WTC11 (cell line): ENCODE results near the gene FSTL4.

Experiments used
- CREB1 ChIP-seq: sonication (generic); formaldehyde crosslinking; IDR thresholded peaks from 2 replicates; pipeline ENCODE4 v1.8.0; 2023; ENCODE audit warnings: mild to moderate bottlenecking, missing genetic modification reagents
- ELF4 ChIP-seq: sonication (generic); formaldehyde crosslinking; IDR thresholded peaks from 2 replicates; pipeline ENCODE4 v1.8.1; 2022; ENCODE audit warnings: low read depth, mild to moderate bottlenecking, moderate library complexity, missing genetic modification reagents
- FOXJ3 ChIP-seq: sonication (generic); formaldehyde crosslinking; IDR thresholded peaks from 2 replicates; pipeline ENCODE4 v1.9.0; 2021; ENCODE audit warnings: missing genetic modification reagents, mild to moderate bottlenecking, borderline replicate concordance
- MAX ChIP-seq: sonication (generic); formaldehyde crosslinking; IDR thresholded peaks from 2 replicates; pipeline ENCODE4 v1.8.0; 2022; ENCODE audit warnings: mild to moderate bottlenecking, missing genetic modification reagents
- NFYB ChIP-seq: sonication (generic); formaldehyde crosslinking; conservative IDR thresholded peaks from 2 replicates; pipeline ENCODE4 v1.8.0; 2022; ENCODE audit warnings: low read depth, missing genetic modification reagents
- NR1H2 ChIP-seq: sonication (generic); formaldehyde crosslinking; IDR thresholded peaks from 2 replicates; pipeline ENCODE4 v1.9.0; 2021; ENCODE audit warnings: mild to moderate bottlenecking, moderate library complexity, missing genetic modification reagents
- PREB ChIP-seq: sonication (generic); formaldehyde crosslinking; IDR thresholded peaks from 2 replicates; pipeline ENCODE4 v1.8.1; 2022; ENCODE audit warnings: mild to moderate bottlenecking, missing genetic modification reagents, moderate library complexity, borderline replicate concordance
- SMAD3 ChIP-seq: sonication (generic); formaldehyde crosslinking; IDR thresholded peaks from 2 replicates; pipeline ENCODE4 v1.8.0; 2022; ENCODE audit warnings: missing genetic modification reagents, mild to moderate bottlenecking, borderline replicate concordance
- SP1 ChIP-seq: sonication (generic); formaldehyde crosslinking; conservative IDR thresholded peaks from 2 replicates; pipeline ENCODE4 v1.8.1; 2022; ENCODE audit warnings: missing genetic modification reagents
- ZNF263 ChIP-seq: sonication (generic); formaldehyde crosslinking; IDR thresholded peaks from 2 replicates; pipeline ENCODE4 v1.8.1; 2022; ENCODE audit warnings: low read depth, mild to moderate bottlenecking, moderate library complexity, missing genetic modification reagents
- TF ChIP-seq, protein P1 (sequence below): fragments of 200-600 bp; IDR thresholded peaks from 2 replicates; pipeline ENCODE4 v1.8.0; 2022; ENCODE audit warnings: antibody characterized with exemption
- TF ChIP-seq, protein P2 (sequence below): sonication (generic); formaldehyde crosslinking; IDR thresholded peaks from 2 replicates; pipeline ENCODE4 v1.8.1; 2023; ENCODE audit warnings: mild to moderate bottlenecking, missing genetic modification reagents, moderate library complexity

DNA sequence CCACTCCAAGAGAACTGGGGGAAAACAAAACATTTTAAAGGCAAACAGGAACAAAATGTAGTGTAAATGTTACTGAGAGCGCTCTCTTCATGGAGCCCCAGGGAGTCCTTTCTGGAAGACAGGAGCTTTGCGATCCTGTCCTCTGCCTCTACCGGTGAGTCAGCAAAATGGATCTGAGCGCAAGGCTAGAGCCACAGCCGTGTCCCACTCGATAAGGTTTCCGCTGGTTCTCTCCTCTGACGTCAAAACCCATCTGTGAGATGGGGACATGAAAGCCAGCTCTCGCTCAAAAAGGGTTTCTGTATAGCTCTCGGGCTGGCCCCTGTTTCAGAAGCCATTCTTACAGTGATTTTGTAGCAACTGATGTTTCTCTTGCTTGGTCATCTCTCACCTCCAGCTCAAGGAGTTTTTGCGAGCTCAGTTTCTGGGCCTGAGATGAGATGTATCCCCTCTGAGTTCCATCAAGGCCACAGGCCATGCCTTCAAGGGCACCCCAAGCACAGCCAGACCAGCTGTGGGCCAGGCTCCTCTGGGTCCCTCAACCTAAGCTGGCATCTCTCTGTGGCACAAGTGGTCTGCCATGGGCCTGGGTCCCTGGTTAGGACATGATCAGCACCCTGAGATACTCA, 101.6 kb downstream of the FSTL4 start:
- TF ChIP-seq NR1H2 (CRISPR knock-in tag) (no peak), MAX (CRISPR knock-in tag) (no peak), NFYB (CRISPR knock-in tag) (no peak), SP1 (no peak), PREB (no peak), ZNF263 (CRISPR knock-in tag) (no peak), SMAD3 (CRISPR knock-in tag) (no peak), CREB1 (CRISPR knock-in tag) (no peak), FOXJ3 (CRISPR knock-in tag) (no peak), ELF4 (CRISPR knock-in tag) (no peak)
- TF ChIP-seq, protein P1, sequence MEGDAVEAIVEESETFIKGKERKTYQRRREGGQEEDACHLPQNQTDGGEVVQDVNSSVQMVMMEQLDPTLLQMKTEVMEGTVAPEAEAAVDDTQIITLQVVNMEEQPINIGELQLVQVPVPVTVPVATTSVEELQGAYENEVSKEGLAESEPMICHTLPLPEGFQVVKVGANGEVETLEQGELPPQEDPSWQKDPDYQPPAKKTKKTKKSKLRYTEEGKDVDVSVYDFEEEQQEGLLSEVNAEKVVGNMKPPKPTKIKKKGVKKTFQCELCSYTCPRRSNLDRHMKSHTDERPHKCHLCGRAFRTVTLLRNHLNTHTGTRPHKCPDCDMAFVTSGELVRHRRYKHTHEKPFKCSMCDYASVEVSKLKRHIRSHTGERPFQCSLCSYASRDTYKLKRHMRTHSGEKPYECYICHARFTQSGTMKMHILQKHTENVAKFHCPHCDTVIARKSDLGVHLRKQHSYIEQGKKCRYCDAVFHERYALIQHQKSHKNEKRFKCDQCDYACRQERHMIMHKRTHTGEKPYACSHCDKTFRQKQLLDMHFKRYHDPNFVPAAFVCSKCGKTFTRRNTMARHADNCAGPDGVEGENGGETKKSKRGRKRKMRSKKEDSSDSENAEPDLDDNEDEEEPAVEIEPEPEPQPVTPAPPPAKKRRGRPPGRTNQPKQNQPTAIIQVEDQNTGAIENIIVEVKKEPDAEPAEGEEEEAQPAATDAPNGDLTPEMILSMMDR, result no peak
- TF ChIP-seq, protein P2, sequence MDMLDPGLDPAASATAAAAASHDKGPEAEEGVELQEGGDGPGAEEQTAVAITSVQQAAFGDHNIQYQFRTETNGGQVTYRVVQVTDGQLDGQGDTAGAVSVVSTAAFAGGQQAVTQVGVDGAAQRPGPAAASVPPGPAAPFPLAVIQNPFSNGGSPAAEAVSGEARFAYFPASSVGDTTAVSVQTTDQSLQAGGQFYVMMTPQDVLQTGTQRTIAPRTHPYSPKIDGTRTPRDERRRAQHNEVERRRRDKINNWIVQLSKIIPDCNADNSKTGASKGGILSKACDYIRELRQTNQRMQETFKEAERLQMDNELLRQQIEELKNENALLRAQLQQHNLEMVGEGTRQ (CRISPR knock-in tag), result no peak
